ENCODE measurements around the gene PTPN13.
"Not testable (repeated sequence)": the region's sequence is repeated elsewhere in the genome, so short reads cannot be mapped to it uniquely, and the experiment has no call there.

PTPN13 gene

DNA sequence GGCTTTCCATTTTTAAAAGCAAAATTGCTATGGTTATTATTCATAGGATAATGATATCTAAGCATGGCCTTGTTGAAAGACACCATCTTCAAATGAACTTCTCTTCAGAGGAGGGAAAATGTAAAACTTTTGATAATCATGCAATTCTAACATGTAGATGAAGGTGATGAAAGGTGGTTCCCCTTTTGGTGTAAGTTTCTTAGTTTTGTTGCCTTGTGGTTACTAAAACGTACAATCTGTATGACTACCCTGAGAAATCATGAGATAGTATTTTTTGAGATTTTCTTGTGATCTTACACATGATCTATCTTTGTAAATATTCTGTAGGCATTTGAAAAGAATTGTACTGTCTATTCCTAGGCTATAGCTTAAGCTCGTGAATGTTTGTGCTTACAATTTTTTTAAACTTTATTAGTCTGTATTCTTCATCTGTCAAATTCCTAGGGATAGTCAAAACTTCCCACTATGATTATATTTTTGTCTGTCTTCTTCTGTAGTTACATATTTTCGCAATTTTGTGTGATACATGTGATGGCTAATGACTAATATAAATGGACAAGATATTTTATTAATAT lies 47.5 kb downstream of the PTPN13 start:
- DNase-seq = no peak

GRCh38 chr4:86644892-86645291 lies 50.8 kb downstream of the PTPN13 start:
- no peak for DNase-seq

GRCh38 chr4:86652332-86652932 lies 58.3 kb downstream of the PTPN13 start:
- no peak for DNase-seq

DNA sequence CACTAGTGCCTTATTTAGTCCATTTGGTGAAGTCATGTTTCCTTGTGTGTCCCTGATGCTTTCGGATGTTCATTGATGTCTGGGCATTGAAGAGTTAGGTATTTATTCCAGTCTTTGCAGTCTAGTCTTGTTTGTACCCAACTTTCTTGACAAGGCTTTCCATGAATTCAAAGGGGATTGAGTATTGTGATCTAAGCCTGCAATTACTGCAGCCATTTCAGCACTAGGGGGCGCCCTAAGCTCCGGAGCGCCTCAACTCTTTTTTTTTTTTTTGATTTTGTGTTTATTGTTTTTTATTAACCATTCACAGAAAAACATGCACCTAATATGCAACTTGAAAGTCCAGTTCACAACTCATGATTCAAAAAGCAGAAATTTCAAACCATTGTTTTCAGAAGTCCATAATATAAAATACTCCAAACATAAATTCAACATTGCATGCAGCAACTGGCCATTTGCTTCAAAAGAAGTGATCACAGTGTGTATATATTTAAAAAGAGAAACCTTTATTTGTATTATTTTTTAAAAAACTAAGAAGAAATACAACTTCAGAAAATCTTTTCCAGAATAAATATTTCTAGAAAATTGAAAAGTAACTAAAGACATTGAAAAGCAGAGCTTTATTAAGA lies 59.2 kb downstream of the PTPN13 start:
- peak; percentile 36 for DNase-seq

DNA sequence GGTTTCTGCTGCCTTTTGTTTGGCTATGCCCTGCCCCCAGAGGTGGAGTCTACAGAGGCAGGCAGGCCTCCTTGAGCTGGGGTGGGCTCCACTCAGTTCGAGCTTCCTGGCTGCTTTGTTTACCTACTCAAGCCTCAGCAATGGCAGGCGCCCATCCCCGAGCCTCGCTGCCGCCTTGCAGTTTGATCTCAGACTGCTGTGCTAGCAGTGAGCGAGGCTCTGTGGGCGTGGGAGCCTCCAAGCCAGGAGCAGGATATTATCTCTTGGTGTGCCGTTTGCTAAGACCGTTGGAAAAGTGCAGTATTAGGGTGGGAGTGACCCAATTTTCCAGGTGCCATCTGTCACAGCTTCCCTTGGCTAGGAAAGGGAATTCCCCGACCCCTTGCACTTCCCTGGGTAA lies 62.7 kb downstream of the PTPN13 start:
- DNase-seq = not testable (repeated sequence)

DNA sequence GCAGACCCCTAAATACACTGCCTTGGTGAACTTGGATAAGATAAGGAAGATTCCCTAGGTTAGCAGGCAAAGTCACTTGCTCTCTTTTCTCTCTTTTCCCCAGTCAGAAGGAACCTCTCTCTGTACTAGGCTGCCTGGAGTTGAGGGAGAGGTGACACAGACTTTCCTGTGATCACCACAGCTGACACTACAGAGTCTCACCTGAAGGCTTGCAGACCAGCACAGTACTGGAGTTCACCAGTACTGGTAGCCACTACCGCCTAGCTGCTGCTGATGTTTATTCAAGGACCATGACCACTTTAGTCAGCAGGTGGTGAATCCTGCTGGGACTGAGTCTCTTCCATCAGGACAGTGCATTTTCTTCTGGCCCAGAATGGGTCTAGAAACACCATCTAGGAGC lies 63.3 kb downstream of the PTPN13 start:
- DNase-seq = no peak

DNA sequence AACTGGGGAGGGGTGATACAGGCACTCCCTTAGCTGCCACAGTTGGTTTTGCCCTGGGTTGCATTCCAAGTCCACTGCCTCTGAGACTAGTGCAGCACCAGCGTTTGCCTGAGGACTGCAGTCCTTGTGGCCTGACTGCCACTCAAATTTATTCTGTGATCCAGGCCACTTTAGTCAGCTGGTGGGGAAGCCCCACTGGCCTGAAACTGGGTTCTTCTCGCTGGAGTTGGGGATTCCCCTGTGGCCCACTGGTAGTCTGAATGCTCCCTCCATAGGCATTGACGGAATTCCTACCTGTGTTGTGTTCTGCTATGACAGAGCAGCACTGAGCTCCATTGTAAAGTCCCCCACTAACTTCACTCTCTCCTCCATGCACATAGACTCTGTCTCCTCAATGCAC lies 63.8 kb downstream of the PTPN13 start:
- no peak for DNase-seq

DNA sequence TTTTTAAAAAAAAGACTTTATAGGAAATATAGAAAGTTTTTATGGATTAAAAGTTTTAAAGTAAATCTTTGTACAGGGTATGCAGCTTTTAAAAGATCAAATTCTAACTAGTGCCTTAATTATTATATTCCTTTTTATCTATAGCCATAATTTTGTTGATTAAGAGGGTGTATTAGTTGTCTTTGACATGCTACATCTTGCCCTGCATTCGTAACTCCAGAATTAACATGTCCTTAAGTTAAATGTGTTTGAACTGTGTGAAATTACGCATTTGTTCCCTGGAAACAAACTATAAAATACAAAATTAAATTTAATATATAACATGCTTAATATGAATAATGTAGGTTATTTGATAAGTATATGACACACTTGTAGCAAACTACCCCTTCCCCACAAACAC lies 66.3 kb downstream of the PTPN13 start:
- no peak for DNase-seq

- DNase-seq = no peak
These were observed 66.9 kb downstream of the PTPN13 start for GRCh38 chr4:86661006-86661405.

GRCh38 chr4:86661418-86661817 lies 67.3 kb downstream of the PTPN13 start:
- no peak for DNase-seq

DNA sequence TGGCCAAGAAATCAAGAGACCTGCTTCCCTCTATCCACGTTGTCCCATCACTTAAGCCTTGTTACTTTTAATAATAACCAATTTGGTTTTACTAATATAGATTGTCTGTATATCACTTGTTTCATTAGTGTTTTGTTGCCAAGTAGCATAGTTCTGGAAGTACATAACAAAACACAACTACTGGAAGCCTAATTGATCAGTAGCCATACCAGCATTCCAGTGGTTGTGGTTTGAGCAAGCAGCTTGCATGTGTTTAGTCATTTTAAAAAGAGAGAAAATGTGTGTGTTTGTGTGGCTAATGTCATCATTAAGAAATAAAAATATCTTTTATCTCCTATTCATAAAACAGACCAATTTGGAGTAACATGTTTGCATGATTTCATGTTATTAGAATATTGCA lies 70.8 kb downstream of the PTPN13 start:
- no peak for DNase-seq

DNA sequence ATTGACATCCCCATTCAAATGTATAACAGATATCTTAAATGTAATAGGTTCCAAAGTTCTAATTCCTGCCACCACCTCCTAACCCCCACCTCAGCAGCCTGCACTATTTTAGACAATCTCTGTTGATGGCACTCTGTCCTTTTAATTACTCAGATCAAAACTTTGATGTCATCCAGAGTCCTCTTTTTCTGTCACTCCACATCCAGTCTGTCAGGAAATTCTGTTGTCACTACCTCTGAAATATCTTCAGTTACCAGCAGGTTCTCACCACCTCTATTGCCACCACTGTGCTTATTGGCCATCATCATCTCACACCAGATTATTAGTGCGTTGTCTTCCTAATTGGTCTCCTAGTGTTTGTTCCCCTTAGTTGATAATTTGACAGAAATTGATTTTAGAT lies 76.2 kb downstream of the PTPN13 start:
- DNase-seq = no peak

- DNase-seq = no peak
These were observed 76.6 kb downstream of the PTPN13 start for GRCh38 chr4:86670756-86671155.

- no peak for DNase-seq
These were observed 81.4 kb downstream of the PTPN13 start for GRCh38 chr4:86675548-86675947.

DNA sequence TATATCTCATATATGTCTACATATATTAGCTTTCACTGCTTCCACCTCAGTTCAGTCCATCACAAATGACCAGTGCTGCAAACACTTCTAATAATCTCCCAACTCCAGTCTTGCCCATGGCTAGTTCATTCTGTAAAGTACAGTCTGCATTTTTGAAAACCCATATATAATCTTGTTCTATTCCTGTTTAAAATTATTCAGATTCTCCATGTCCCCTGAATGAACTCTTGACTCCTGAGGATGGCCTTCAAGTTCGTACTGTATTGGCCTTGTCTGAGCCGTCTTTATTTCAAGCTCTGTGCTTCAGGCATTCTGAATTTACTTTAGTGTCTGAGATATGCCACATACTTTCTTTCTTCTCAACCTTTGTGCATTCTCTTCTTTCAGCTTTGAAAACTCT lies 84.7 kb downstream of the PTPN13 start:
- DNase-seq = no peak

- DNase-seq = no peak
These were observed 85.3 kb downstream of the PTPN13 start for GRCh38 chr4:86679441-86679840.

DNA sequence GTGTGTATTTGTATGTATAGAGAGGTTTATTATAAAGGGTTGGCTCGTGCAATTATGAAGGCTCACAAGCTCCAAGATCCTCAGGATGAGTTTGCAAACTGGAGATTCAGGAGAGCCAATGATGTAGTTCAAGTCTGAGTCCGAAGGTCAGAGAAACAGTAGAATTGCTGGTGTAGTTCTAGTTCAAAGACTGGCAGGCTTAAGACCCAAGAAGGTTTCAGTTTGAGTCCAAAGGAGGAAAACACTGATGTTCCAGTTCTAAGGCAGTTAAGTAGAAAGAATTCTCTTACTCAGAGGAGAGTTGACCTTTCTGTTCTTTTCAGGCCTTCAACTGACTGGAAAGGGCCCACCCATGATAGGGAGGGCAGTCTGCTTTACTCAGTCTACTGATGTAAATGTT lies 89.1 kb downstream of the PTPN13 start:
- no peak for DNase-seq

DNA sequence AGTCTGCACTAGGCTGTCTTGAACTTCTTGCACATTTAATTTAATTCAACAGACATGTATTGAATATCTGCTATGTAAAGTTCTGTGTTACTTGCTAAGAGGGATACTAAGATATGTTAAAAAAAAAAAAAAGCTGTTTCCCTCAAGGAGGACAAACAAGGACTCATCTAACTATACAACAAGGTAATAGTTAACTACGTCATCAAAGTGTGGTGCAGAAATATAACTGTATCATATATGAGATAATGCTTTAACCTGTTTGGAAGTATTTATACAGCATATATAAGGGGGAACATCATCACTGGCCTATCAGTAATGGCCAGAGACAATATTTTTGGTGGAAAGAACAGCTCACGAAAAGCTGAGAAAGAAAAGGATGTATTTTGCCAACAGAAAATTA lies 89.9 kb downstream of the PTPN13 start:
- no peak for DNase-seq

- DNase-seq = no peak
These were observed 91.3 kb downstream of the PTPN13 start for GRCh38 chr4:86685401-86685800.

- DNase-seq = no peak
These were observed 92.6 kb downstream of the PTPN13 start for GRCh38 chr4:86686741-86687140.

DNA sequence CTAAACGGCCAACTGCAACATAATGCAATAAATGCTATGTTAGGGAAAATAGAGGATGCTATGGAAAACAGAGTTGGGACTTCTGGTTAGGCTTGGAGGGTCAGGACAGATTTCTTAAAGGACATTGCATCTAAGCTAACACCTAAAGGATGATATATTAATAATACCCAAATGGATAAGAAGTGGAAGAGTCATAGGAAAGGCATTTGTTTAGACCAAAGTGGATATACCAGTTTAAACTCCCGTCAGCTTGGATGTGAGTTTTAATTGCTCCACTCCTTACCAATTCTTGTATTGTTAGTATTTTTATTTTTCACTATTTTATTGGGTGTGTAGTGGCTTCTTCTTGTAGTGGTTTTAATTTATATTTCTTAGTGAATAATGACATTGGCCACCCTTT lies 93.9 kb downstream of the PTPN13 start:
- no peak for DNase-seq

- no peak for DNase-seq
These were observed 110.5 kb downstream of the PTPN13 start for GRCh38 chr4:86704601-86705000.

DNA sequence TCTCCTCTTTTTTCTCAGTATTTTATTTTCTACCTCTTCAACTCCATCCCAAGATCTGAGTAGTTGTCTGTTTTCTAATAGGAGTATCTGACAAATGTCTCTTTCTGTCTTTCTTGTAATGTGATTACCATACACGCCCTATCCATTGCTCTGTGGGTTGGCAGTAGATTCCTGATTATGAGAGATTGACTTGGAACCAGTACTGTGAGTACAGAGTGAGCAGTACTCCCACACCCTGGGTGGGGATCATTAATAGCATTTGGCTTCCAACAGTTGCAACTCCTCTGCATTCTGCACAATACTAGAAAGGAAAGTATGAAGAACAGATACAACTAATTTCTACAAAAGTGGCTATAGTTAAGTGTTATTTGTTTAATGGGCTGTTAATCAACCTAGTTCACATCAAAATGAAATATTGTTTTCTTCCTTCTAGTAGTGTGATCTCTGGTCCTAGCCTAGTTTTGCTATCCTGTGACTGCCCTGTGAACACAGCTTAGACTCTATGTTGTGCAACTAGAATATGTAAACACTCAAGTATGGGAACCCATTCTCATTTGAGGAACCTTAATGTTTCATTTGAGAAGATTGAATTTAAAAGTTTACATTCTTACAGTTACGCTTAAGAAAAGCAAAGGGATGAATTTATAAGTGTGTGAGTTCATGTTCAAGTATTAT lies 112.9 kb downstream of the PTPN13 start:
- no peak for DNase-seq

GRCh38 chr4:86717651-86718050 lies 123.5 kb downstream of the PTPN13 start:
- DNase-seq = no peak
